Measurements from ENCODE around the gene SV2A. TPM values are rescaled to one million over a fixed set of nuclear protein-coding genes. Genes with fewer than 3 reads are reported as not detected.
A peak's percentile ranks its signal among the peaks of the same experiment; 100 is the strongest.

SV2A gene
- total and polyA plus RNA-seq, 4 donors = 0.13 to 0.51 (median 0.24) TPM

DNA sequence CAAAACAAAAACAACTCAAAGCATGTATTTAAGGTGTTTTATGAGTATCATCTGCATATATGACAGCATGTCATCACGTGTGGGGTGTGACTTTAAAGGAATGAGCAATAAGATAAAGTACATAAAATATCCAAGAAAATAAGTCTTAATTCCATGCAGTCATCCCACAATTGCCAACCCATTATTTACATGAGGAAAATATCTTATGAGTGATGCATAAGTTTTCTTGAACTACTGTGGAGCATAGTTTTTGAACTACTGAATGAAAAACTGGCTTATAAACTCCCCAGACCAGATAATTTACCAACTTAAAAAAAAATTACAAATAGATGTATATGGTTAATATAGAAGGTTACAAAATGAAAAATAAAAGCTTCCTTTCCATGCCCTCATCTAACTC is 48.8 kb upstream of the SV2A start:
- Histone ChIP-seq H3K4me1 (ENCODE audit: control insufficient read depth in 4 of 4, insufficient read depth in 4 of 4, low read length in 3 of 4) (peaks cover 4 to 31% (median 16%) of the 10 kb centered on the region in 4 donors), H3K27ac (ENCODE audit: low read depth in 1 of 2, low read length in 2 of 2) (peak overlapping the region in 1 of 2 donors; percentile 45), H3K36me3 (ENCODE audit: control insufficient read depth in 4 of 4, insufficient read depth in 3 of 4, low read depth in 1 of 4, low read length in 3 of 4) (peaks cover 4 to 31% (median 15%) of the 10 kb centered on the region in 4 donors), H3K9me3 (ENCODE audit: control insufficient read depth in 4 of 4, low read length in 3 of 4) (no peaks in the 10 kb centered on the region), H3K27me3 (ENCODE audit: control insufficient read depth in 4 of 4, insufficient read depth in 4 of 4, low read length in 3 of 4) (no peaks in the 10 kb centered on the region), H3K4me3 (ENCODE audit: low read depth in 1 of 3, low read length in 3 of 3) (no peak overlapping the region), H3K9ac (ENCODE audit: low read depth in 1 of 2, low read length in 2 of 2) (no peak overlapping the region)
- 72% methylated on average over 1 of the region's 1 CpG for WGBS
- TF ChIP-seq NR2F2 (IDR thresholded peaks at IDR 0.05) (no peak), HNF4G (IDR thresholded peaks at IDR 0.05) (no peak), HNF4A (conservative IDR thresholded peaks at IDR 0.05) (no peak), YY1 (IDR thresholded peaks at IDR 0.05) (no peak), EGR1 (IDR thresholded peaks at IDR 0.05; ENCODE audit: low read depth in 2 of 2) (no peak), GABPA (IDR thresholded peaks at IDR 0.05 in 1 of 2, conservative IDR thresholded peaks at IDR 0.05 in 1 of 2) (no peak), FOXA1 (IDR thresholded peaks at IDR 0.05) (no peak), JUND (IDR thresholded peaks at IDR 0.05) (no peak), TAF1 (conservative IDR thresholded peaks at IDR 0.05) (no peak)
- TF ChIP-seq, protein P1, sequence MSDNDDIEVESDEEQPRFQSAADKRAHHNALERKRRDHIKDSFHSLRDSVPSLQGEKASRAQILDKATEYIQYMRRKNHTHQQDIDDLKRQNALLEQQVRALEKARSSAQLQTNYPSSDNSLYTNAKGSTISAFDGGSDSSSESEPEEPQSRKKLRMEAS (IDR thresholded peaks at IDR 0.05) = no peak
- TF ChIP-seq, protein P2, sequence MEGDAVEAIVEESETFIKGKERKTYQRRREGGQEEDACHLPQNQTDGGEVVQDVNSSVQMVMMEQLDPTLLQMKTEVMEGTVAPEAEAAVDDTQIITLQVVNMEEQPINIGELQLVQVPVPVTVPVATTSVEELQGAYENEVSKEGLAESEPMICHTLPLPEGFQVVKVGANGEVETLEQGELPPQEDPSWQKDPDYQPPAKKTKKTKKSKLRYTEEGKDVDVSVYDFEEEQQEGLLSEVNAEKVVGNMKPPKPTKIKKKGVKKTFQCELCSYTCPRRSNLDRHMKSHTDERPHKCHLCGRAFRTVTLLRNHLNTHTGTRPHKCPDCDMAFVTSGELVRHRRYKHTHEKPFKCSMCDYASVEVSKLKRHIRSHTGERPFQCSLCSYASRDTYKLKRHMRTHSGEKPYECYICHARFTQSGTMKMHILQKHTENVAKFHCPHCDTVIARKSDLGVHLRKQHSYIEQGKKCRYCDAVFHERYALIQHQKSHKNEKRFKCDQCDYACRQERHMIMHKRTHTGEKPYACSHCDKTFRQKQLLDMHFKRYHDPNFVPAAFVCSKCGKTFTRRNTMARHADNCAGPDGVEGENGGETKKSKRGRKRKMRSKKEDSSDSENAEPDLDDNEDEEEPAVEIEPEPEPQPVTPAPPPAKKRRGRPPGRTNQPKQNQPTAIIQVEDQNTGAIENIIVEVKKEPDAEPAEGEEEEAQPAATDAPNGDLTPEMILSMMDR (IDR thresholded peaks at IDR 0.05; ENCODE audit: low read depth, low read length, missing input control) = no peak
- TF ChIP-seq, protein P3, sequence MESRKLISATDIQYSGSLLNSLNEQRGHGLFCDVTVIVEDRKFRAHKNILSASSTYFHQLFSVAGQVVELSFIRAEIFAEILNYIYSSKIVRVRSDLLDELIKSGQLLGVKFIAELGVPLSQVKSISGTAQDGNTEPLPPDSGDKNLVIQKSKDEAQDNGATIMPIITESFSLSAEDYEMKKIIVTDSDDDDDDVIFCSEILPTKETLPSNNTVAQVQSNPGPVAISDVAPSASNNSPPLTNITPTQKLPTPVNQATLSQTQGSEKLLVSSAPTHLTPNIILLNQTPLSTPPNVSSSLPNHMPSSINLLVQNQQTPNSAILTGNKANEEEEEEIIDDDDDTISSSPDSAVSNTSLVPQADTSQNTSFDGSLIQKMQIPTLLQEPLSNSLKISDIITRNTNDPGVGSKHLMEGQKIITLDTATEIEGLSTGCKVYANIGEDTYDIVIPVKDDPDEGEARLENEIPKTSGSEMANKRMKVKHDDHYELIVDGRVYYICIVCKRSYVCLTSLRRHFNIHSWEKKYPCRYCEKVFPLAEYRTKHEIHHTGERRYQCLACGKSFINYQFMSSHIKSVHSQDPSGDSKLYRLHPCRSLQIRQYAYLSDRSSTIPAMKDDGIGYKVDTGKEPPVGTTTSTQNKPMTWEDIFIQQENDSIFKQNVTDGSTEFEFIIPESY (IDR thresholded peaks at IDR 0.05) = no peak
- TF ChIP-seq, protein P4, sequence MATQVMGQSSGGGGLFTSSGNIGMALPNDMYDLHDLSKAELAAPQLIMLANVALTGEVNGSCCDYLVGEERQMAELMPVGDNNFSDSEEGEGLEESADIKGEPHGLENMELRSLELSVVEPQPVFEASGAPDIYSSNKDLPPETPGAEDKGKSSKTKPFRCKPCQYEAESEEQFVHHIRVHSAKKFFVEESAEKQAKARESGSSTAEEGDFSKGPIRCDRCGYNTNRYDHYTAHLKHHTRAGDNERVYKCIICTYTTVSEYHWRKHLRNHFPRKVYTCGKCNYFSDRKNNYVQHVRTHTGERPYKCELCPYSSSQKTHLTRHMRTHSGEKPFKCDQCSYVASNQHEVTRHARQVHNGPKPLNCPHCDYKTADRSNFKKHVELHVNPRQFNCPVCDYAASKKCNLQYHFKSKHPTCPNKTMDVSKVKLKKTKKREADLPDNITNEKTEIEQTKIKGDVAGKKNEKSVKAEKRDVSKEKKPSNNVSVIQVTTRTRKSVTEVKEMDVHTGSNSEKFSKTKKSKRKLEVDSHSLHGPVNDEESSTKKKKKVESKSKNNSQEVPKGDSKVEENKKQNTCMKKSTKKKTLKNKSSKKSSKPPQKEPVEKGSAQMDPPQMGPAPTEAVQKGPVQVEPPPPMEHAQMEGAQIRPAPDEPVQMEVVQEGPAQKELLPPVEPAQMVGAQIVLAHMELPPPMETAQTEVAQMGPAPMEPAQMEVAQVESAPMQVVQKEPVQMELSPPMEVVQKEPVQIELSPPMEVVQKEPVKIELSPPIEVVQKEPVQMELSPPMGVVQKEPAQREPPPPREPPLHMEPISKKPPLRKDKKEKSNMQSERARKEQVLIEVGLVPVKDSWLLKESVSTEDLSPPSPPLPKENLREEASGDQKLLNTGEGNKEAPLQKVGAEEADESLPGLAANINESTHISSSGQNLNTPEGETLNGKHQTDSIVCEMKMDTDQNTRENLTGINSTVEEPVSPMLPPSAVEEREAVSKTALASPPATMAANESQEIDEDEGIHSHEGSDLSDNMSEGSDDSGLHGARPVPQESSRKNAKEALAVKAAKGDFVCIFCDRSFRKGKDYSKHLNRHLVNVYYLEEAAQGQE (IDR thresholded peaks at IDR 0.05) = no peak
- TF ChIP-seq, protein P5, sequence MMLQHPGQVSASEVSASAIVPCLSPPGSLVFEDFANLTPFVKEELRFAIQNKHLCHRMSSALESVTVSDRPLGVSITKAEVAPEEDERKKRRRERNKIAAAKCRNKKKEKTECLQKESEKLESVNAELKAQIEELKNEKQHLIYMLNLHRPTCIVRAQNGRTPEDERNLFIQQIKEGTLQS (IDR thresholded peaks at IDR 0.05) = no peak
- DNase-seq (ENCODE audit: low spot score) = no peak

DNA sequence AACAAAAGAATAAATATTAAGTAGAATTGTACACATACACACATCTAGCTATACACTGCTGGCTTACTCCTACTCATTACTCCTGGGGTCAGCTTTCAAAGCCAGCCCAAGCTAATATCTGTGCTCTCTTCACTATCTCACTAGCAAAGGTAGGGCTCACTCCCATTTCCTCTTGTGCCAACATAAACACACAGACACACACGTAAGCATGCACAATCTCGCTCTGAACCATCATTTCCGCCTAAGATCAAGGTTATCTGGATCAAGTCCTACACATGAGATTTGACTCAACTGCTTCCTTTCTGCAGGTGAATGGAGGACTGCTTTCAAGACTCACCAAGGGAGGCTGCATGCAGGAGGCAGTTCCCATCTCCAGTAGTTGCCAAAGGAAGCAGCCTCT is 47.8 kb upstream of the SV2A start:
- H3K36me3 ChIP-seq (ENCODE audit: control insufficient read depth in 4 of 4, insufficient read depth in 3 of 4, low read depth in 1 of 4, low read length in 3 of 4) = peaks cover 4 to 23% (median 10%) of the 10 kb centered on the region in 4 donors

More for the DNA sequence above, 47.8 kb upstream of the SV2A start:
- peaks cover 4 to 31% (median 16%) of the 10 kb centered on the region in 4 donors for H3K4me1 ChIP-seq (ENCODE audit: control insufficient read depth in 4 of 4, insufficient read depth in 4 of 4, low read length in 3 of 4)
- H3K4me3 ChIP-seq (ENCODE audit: low read depth in 1 of 3, low read length in 3 of 3) = no peak overlapping the region
- TF ChIP-seq RAD21 (IDR thresholded peaks at IDR 0.05) (peak in 1 of 2 donors; percentile 23), JUND (IDR thresholded peaks at IDR 0.05) (no peak), HNF4A (conservative IDR thresholded peaks at IDR 0.05) (peak in 1 of 2 donors; percentile 47), RXRA (IDR thresholded peaks at IDR 0.05) (peak in 1 of 2 donors; percentile 55), FOXA2 (IDR thresholded peaks at IDR 0.05) (no peak), GABPA (IDR thresholded peaks at IDR 0.05 in 1 of 2, conservative IDR thresholded peaks at IDR 0.05 in 1 of 2) (peak in 1 of 2 donors; percentile 51), TAF1 (conservative IDR thresholded peaks at IDR 0.05) (no peak)
- TF ChIP-seq, protein P5 (IDR thresholded peaks at IDR 0.05) = no peak
- TF ChIP-seq, protein P2 (IDR thresholded peaks at IDR 0.05; ENCODE audit: low read depth, low read length, missing input control) = no peak
- TF ChIP-seq, protein P3 (IDR thresholded peaks at IDR 0.05) = no peak
- H3K27ac ChIP-seq (ENCODE audit: low read depth in 1 of 2, low read length in 2 of 2) = peak overlapping the region; percentile 4 to 45
- H3K27me3 ChIP-seq (ENCODE audit: control insufficient read depth in 4 of 4, insufficient read depth in 4 of 4, low read length in 3 of 4) = no peaks in the 10 kb centered on the region
- WGBS = 35% methylated on average over 3 of the region's 3 CpGs
- no peaks in the 10 kb centered on the region for H3K9me3 ChIP-seq (ENCODE audit: control insufficient read depth in 4 of 4, low read length in 3 of 4)
- H3K9ac ChIP-seq (ENCODE audit: low read depth in 1 of 2, low read length in 2 of 2) = no peak overlapping the region
- DNase-seq (ENCODE audit: low spot score) = no peak

Measured in liver (tissue), 9 donors.